H9 (cell line): ENCODE data around the gene SECISBP2. TPM values are rescaled to one million over a fixed set of nuclear protein-coding genes. Genes with fewer than 3 reads are reported as not detected.

Experiments
- DNase-seq: peaks from one replicate; pipeline ENCODE4 v3.0.0-alpha.2; 2017
- H2AFZ ChIP-seq: one replicate; pipeline ENCODE4 v1.6.1; 2013; ENCODE audit warnings: mild to moderate bottlenecking, low read length, control low read depth, moderate library complexity
- H2AK5ac ChIP-seq: 2 replicates; pipeline ENCODE4 v1.6.1; 2013; ENCODE audit warnings: low read length, control low read depth, mixed read lengths; ENCODE audit not compliant: insufficient read length
- H2BK120ac ChIP-seq: one replicate; pipeline ENCODE4 v1.6.1; 2013; ENCODE audit warnings: low read depth, mild to moderate bottlenecking, low read length, control low read depth, inconsistent platforms; ENCODE audit not compliant: poor library complexity, severe bottlenecking
- H2BK12ac ChIP-seq: 2 replicates; pipeline ENCODE4 v1.6.1; 2013; ENCODE audit warnings: low read length, control low read depth, mixed read lengths, low read depth; ENCODE audit not compliant: insufficient read length
- H2BK15ac ChIP-seq: 2 replicates; pipeline ENCODE4 v1.6.1; 2013; ENCODE audit warnings: low read depth, low read length, control low read depth
- H2BK20ac ChIP-seq: one replicate; pipeline ENCODE4 v1.6.1; 2013; ENCODE audit warnings: low read depth, mild to moderate bottlenecking, low read length, control low read depth, inconsistent platforms; ENCODE audit not compliant: poor library complexity, severe bottlenecking
- H2BK5ac ChIP-seq: 2 replicates; pipeline ENCODE4 v1.6.1; 2013; ENCODE audit warnings: low read length, control low read depth, mixed read lengths; ENCODE audit not compliant: insufficient read length
- H3K14ac ChIP-seq: 2 replicates; pipeline ENCODE4 v1.6.1; 2013; ENCODE audit warnings: low read length, control low read depth; ENCODE audit not compliant: insufficient read depth
- H3K18ac ChIP-seq: 2 replicates; pipeline ENCODE4 v1.6.1; 2013; ENCODE audit warnings: low read depth, mild to moderate bottlenecking, mixed read lengths, low read length, control low read depth; ENCODE audit not compliant: insufficient read length
- H3K23ac ChIP-seq: 2 replicates; pipeline ENCODE4 v1.6.1; 2013; ENCODE audit warnings: low read length, control low read depth, mixed read lengths, low read depth; ENCODE audit not compliant: insufficient read length
- H3K23me2 ChIP-seq: 2 replicates; pipeline ENCODE4 v1.6.1; 2013; ENCODE audit warnings: low read depth, mild to moderate bottlenecking, mixed read lengths, low read length, control low read depth; ENCODE audit not compliant: insufficient read length, poor library complexity, severe bottlenecking
- H3K27ac ChIP-seq: 2 replicates; pipeline ENCODE4 v1.5.1; 2013; ENCODE audit warnings: low read length, control low read depth, mixed read lengths, low read depth; ENCODE audit not compliant: insufficient read length
- H3K27me3 ChIP-seq: 2 replicates; pipeline ENCODE4 v1.6.1; 2013; ENCODE audit warnings: low read length, control low read depth, inconsistent platforms; ENCODE audit not compliant: insufficient read depth
- H3K4ac ChIP-seq: 2 replicates; pipeline ENCODE4 v1.6.1; 2013; ENCODE audit warnings: low read depth, mild to moderate bottlenecking, control low read depth, inconsistent platforms, low read length, moderate library complexity
- H3K4me1 ChIP-seq: 2 replicates; pipeline ENCODE4 v1.6.1; 2013; ENCODE audit warnings: low read length, control low read depth, inconsistent platforms; ENCODE audit not compliant: insufficient read depth
- H3K4me2 ChIP-seq: 2 replicates; pipeline ENCODE4 v1.6.1; 2013; ENCODE audit warnings: low read length, control low read depth, mixed read lengths; ENCODE audit not compliant: insufficient read length, insufficient read depth
- H3K56ac ChIP-seq: 2 replicates; pipeline ENCODE4 v1.6.1; 2013; ENCODE audit warnings: low read depth, mild to moderate bottlenecking, mixed read lengths, low read length, control low read depth; ENCODE audit not compliant: insufficient read length
- H3K79me1 ChIP-seq: 2 replicates; pipeline ENCODE4 v1.6.1; 2013; ENCODE audit warnings: low read depth, mild to moderate bottlenecking, moderate library complexity, low read length, control low read depth, inconsistent platforms; ENCODE audit not compliant: insufficient read depth, poor library complexity, severe bottlenecking
- H3K79me2 ChIP-seq: 2 replicates; pipeline ENCODE4 v1.6.1; 2013; ENCODE audit warnings: low read length, control low read depth, inconsistent platforms; ENCODE audit not compliant: insufficient read depth
- H3K9ac ChIP-seq: 2 replicates; pipeline ENCODE4 v1.6.1; 2013; ENCODE audit warnings: low read length, control low read depth, mixed read lengths; ENCODE audit not compliant: insufficient read length; ENCODE audit errors: extremely low read depth
- H3K9me3 ChIP-seq: one replicate; pipeline ENCODE4 v1.6.1; 2013; ENCODE audit warnings: low read depth, low read length, inconsistent platforms; ENCODE audit not compliant: control insufficient read depth
- H3T11ph ChIP-seq: one replicate; pipeline ENCODE4 v1.6.1; 2013; ENCODE audit warnings: mild to moderate bottlenecking, low read length, control low read depth, inconsistent platforms
- H4K20me1 ChIP-seq: one replicate; pipeline ENCODE4 v1.6.1; 2013; ENCODE audit not compliant: control insufficient read depth, insufficient read length, insufficient read depth
- H4K5ac ChIP-seq: 2 replicates; pipeline ENCODE4 v1.6.1; 2013; ENCODE audit warnings: low read depth, mild to moderate bottlenecking, mixed read lengths, low read length, control low read depth; ENCODE audit not compliant: insufficient read length
- H4K8ac ChIP-seq: replicated peaks from 2 replicates; pipeline ENCODE4 v1.6.1; 2013; ENCODE audit warnings: low read length, control low read depth, mixed read lengths, low read depth; ENCODE audit not compliant: insufficient read length
- H4K91ac ChIP-seq: 2 replicates; pipeline ENCODE4 v1.6.1; 2013; ENCODE audit warnings: low read depth, mild to moderate bottlenecking, moderate library complexity, mixed read lengths, low read length, control low read depth; ENCODE audit not compliant: insufficient read length
- H3K27ac Mint-ChIP-seq, 3 experiments: 2 replicates in 2 of 3; 3 replicates in 1 of 3; pipeline ENCODE4 v1.8.0; 2020 to 2021; ENCODE audit warnings: mixed read lengths in 3 of 3, mild to moderate bottlenecking in 1 of 3, moderate library complexity in 1 of 3
- H3K27me3 Mint-ChIP-seq: 2 replicates; pipeline ENCODE4 v1.8.0; 2021; ENCODE audit warnings: low read depth, mild to moderate bottlenecking, moderate library complexity, mixed read lengths
- H3K36me3 Mint-ChIP-seq, 3 experiments: 2 replicates in 2 of 3; 3 replicates in 1 of 3; pipeline ENCODE4 v1.8.0; 2020 to 2021; ENCODE audit warnings: low read depth in 3 of 3, mixed read lengths in 3 of 3; ENCODE audit not compliant: insufficient read depth in 1 of 3
- H3K4me1 Mint-ChIP-seq, 2 experiments: 2 replicates each; pipeline ENCODE4 v1.8.0; 2020; ENCODE audit warnings: mixed read lengths in 2 of 2
- H3K4me3 Mint-ChIP-seq, 2 experiments: 2 replicates in 1 of 2; 3 replicates in 1 of 2; pipeline ENCODE4 v1.8.0; 2020 to 2021; ENCODE audit warnings: mild to moderate bottlenecking in 2 of 2, mixed read lengths in 2 of 2, moderate library complexity in 1 of 2
- H3K9me3 Mint-ChIP-seq, 2 experiments: 2 replicates in 1 of 2; 3 replicates in 1 of 2; pipeline ENCODE4 v1.8.0; 2020; ENCODE audit warnings: mild to moderate bottlenecking in 2 of 2, mixed read lengths in 2 of 2, moderate library complexity in 1 of 2
- CTCF ChIP-seq: fragments of 200-600 bp; sonication (generic); conservative IDR thresholded peaks from 3 replicates; pipeline ENCODE4 v1.8.0; 2021; ENCODE audit warnings: antibody characterized with exemption, mild to moderate bottlenecking
- WGBS: extraction: QIAGEN DNeasy Blood & Tissue Kit; methylation state at CpG from one replicate; pipeline ENCODE4 v1.1.7; 2013; ENCODE audit warnings: missing lambda C conversion rate, low lambda C conversion rate, mixed read lengths; ENCODE audit not compliant: insufficient read length; ENCODE audit errors: extremely low coverage; 5-methylcytosine and 5-hydroxymethylcytosine counted together
- total RNA-seq: library from RNA; stranded (reverse); gene quantifications from 2 replicates; pipeline ENCODE4 v1.2.1, GENCODE V29; 2021

SECISBP2 gene
- total RNA-seq, 1 experiment from 2014 or later: 62.7 TPM

DNA sequence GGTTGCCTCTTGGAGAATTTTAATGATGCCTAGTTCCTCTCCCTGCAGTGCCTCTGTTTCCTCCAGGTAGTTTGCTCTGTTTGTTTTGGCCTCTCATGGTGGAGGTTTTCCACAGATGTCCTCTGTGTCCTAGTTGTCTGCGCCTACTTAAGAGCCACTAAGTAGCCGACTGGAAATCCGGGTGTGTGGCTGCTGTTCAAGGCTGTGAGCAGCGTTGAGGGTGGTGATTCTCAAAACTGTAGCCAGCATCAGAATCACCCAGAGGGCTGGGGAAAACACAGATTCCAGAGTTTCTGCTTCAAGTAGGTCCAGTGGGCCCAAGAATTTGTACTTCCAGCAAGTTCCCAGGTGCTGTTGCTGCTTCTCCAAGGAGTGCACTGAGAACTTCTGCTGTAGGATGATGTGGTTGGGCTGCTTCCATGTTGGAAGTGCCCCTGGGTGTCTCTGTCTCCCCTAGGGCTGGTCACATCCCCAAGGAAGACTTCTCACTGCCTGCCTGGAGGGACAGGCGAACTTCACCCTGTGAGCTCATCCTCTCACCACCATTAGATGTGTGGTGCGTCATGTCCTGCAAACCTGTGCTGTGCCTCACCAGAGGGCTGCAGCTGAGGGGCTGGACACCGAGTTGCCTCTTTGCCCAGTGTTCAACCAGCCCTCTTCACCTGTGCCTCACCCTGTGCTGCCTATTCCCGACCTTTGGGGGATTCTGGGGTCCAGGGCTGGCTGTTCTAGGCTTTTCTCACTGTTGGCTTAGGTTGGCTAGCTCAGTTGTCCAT is 34.8 kb downstream of the SECISBP2 start:
- no peak overlapping the region for H3K4me3 Mint-ChIP-seq
- H4K20me1 ChIP-seq: no peaks in the 10 kb centered on the region
- no peak overlapping the region for H3T11ph ChIP-seq
- H2BK15ac ChIP-seq: no peak overlapping the region
- TF ChIP-seq CTCF: no peak
- peaks cover 52 to 100% (median 99%) of the 10 kb centered on the region in 3 experiments; a peak in 6 of 7 replicates for H3K36me3 Mint-ChIP-seq
- no peak overlapping the region for H4K8ac ChIP-seq
- no peaks in the 10 kb centered on the region for H3K23me2 ChIP-seq
- H3K9ac ChIP-seq: no peak overlapping the region
- no peaks in the 10 kb centered on the region for H3K9me3 Mint-ChIP-seq
- H3K9me3 ChIP-seq: no peaks in the 10 kb centered on the region
- no peak overlapping the region for H3K18ac ChIP-seq
- no peak overlapping the region for H2BK120ac ChIP-seq
- no peaks in the 10 kb centered on the region for H3K27me3 ChIP-seq
- no peak for DNase-seq
- H3K27me3 Mint-ChIP-seq: no peaks in the 10 kb centered on the region
- no peak overlapping the region for H3K27ac ChIP-seq
- H3K27ac Mint-ChIP-seq: peak overlapping the region in 1 of 3 experiments; percentile 63; a peak in 1 of 7 replicates
- H3K23ac ChIP-seq: no peak overlapping the region
- H2BK20ac ChIP-seq: no peak overlapping the region
- no peaks in the 10 kb centered on the region for H3K79me1 ChIP-seq
- H3K56ac ChIP-seq: no peak overlapping the region
- H2BK5ac ChIP-seq: no peak overlapping the region
- no peak overlapping the region for H2AK5ac ChIP-seq
- H3K79me2 ChIP-seq: no peaks in the 10 kb centered on the region
- no CpG with 5 or more reads among the region's 8 CpGs for WGBS
- H2BK12ac ChIP-seq: no peak overlapping the region
- H3K14ac ChIP-seq: no peak overlapping the region
- no peak overlapping the region for H4K5ac ChIP-seq
- no peak overlapping the region for H2AFZ ChIP-seq
- H3K4me2 ChIP-seq: no peak overlapping the region
- H3K4me1 Mint-ChIP-seq: no peaks in the 10 kb centered on the region
- H3K4ac ChIP-seq: no peak overlapping the region
- H4K91ac ChIP-seq: no peak overlapping the region
- no peaks in the 10 kb centered on the region for H3K4me1 ChIP-seq
